Hypothalamus (tissue), 51 donors: ENCODE data around the gene BCL2L2.
"Not testable (repeated sequence)": the region's sequence is repeated elsewhere in the genome, so short reads cannot be mapped to it uniquely, and the experiment has no call there.

Experiments
- DNase-seq, 51 donors: peaks; one replicate each; lab custom pipeline; 2025; lab: John Stamatoyannopoulos, UW

The BCL2L2 gene, protein sequence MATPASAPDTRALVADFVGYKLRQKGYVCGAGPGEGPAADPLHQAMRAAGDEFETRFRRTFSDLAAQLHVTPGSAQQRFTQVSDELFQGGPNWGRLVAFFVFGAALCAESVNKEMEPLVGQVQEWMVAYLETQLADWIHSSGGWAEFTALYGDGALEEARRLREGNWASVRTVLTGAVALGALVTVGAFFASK

DNA sequence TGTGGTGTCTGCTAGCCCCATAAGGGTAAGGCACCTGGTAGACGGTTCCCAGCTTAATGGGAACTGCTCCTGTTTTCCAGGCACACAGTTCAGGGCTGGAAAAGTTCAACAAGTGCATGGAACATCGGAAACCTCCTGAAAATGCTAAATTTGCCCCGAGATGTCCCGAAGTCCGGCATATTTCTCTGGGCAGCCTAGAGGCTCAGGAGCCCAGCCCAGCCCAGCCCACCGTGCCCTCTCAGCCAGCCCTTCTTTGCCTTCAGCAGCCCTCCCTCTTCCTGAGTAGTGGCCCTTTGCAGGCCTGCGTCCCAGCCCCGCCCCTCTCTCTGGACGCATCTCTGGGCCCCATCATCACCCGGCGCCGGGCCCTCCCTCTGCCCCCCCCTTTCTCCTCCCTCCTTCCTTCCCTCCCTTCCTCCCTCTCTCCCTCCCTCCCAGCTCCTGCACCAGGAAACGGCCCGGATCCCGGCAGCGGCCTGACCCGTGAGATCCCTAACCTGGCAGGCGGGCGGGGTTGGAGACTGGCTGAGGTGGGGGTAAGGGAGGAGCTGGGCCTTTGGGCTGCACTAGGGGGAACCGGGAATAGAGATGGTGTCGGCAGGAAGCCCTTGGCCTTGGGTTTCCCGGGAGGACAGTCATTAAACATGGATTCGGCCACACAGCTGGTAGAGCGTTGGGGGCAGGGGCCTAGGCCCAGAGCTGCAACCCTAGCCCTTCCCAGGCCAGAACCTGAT lies at the start of gene BCL2L2:
Gene BCL2L2, plus strand, starts transcription at position 422 of the 734 bp plus-strand sequence. CDS start 935 bp downstream, outside the sequence.
- DNase-seq = peak; percentile 41 to 95 (median 85)

- DNase-seq = no peak
Observed at GRCh38 chr14:23258256-23258655, 48.4 kb upstream of the BCL2L2 start.

DNA sequence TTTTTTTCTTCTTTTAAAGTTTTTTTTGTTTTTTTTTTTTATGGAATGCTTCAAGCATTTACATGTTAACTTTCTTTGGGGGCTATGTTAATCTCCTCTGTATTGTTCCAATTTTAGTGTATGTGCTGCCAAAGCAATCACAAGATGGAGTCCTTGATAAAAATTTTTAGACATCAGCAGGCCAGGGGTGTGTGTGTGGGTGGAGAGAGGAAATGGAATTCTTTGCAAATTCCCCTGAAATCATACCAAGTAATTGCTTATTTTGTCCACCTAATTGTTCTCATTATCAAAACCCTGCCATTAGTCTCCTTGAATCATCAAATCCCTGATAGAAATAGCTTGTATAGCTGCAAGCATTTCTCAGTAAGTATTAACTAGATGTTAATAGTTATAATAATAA lies 47.2 kb upstream of the BCL2L2 start:
- no peak for DNase-seq

DNA sequence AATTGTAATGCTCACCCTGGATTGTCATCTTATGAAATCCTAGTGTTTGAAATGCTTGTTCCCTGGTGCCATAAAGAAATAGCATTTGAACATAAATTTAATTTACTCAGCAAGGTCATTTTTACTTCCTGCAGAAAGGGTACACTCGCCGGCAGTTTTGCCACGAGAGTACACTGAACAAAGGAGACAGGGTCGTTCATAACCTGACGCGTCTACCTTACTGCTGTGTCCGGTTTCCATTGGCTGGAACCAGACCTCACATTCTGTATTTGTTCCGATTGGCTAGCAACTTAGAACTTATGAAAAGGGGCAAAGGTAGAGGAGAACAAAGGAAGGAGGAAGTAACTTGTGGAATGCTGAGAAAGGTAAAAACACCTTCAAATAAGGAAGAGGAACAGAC lies 45.8 kb upstream of the BCL2L2 start:
- DNase-seq = not testable (repeated sequence)

GRCh38 chr14:23269193-23269592 lies 37.4 kb upstream of the BCL2L2 start:
- DNase-seq = no peak

- DNase-seq = no peak
Observed at GRCh38 chr14:23275412-23275811, 31.2 kb upstream of the BCL2L2 start.

GRCh38 chr14:23277189-23277588 lies 29.4 kb upstream of the BCL2L2 start:
- DNase-seq = no peak

DNA sequence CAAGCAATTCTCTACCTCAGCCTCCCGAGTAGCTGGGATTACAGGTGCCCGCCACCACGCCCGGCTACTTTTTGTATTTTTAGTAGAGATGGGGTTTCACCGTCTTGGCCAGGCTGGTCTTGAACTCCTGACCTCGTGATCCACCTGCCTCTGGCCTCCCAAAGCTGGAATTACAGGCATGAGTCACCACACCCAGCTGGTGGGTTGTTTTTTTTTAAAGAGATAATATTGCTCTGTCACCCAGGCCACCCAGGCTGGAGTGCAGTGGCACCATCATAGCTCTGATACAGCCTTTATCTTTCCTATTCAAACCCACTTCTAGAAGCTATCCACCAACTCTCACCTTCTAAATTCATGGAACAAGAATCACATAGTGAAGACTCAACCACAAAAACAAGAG lies 28.7 kb upstream of the BCL2L2 start:
- not testable (repeated sequence) for DNase-seq

DNA sequence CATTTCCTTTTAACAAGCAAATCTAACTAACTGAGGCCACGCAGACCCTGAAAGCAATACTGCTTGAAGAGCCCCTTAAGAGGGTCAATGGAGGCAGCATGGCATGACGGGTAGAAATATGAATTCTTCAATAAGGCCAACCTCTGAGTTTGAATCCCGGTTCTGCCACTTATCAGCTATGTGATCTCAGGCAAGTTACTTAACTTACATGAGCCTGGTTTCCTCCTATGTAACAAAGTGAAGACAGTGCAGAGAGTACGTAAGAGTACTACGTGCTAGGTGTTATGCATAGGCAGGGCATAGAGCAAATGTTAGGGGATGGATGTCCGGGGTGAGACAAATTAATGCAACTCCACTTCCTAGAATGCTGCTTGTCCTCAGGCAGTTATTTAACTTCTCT lies 25.4 kb upstream of the BCL2L2 start:
- no peak for DNase-seq

GRCh38 chr14:23284654-23285529 lies 21.7 kb upstream of the BCL2L2 start:
- DNase-seq = peak in 1 of 51 donors; percentile 61

- DNase-seq = peak in 4 of 51 donors; percentile 37 to 49 (median 44)
Observed at GRCh38 chr14:23285530-23286019, 21.1 kb upstream of the BCL2L2 start.

- peak; percentile 57 to 100 (median 99) for DNase-seq
Observed at GRCh38 chr14:23286020-23286901, 20.4 kb upstream of the BCL2L2 start, which contains the start of gene HOMEZ. TSS of gene HOMEZ (minus strand) at chr14:23286132. CDS start at chr14:23285952, 180 bp downstream.

GRCh38 chr14:23286902-23287479 lies 19.6 kb upstream of the BCL2L2 start:
- DNase-seq = no peak

DNA sequence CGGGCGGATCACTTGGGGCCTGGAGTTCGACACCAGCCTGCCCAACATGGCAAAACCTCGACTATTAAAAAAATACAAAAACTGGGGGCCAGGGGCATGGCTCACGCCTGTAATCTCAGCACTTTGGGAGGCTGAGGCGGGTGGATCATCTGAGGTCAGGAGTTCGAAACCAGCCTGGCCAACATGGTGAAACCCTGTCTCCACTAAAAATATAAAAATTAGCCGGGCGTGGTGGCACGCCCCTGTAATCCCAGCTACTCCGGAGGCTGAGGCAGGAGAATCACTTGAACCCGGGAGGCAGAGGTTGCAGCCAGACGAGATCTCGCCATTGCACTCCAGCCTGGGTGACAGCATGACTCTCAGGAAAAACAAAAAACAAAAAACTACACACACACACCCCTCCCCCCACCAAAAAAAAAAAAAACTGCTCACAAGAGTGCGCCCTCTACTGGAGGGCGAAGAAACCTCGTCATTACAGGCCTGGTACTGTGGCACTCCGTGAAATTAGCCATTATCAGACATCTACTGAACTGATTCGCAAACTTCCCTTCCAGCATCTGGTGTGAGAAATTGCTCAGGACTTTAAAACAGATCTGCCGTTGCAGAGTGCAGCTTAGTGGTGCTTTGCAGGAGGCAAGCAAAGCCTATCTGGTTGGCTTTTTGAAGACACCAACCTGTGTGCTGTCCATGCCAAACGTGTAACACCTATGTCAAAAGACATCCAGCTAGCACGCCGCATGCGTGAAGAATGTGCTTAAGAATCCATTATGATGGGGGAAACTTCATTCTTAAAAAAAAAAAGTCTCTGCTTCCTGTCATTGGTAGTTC lies 11.7 kb upstream of the BCL2L2 start:
- peak in 18 of 51 donors; percentile 16 to 65 (median 30) for DNase-seq

DNA sequence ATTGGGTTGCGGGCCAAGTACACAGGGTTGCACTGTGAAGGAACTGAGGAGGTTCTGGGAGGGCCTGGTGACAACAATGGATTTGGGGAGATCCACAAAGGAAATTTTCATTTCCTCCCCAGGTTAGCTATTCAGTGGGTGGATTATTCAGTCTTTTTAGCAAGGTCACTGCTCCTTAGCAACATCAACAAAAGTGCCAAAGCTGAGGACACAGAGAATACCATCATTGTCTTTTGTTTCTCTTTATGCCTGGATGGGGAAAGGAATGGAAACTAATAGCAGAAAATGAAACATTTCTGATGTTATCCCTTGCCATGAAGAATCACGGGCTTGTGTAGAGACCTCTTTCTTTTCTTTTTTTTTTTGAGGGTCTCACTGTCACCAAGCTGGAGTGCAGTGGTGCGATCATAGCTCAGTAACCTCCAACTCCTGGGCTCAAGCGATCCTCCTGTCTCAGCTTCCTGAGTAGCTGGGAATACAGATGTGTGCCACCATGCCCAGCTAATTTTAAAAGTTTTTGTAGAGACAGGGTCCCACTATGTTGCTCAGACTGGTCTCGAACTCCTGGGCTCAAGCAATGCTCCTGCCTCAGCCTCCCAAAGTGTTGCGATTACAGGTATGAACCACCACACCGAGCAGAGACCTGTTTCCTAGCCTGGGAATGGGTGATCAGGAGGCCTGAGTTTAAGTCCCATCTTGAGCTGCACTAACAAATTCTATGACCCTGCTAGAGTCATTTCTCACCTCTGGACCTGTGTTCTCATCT lies 10.4 kb upstream of the BCL2L2 start:
- no peak for DNase-seq

DNA sequence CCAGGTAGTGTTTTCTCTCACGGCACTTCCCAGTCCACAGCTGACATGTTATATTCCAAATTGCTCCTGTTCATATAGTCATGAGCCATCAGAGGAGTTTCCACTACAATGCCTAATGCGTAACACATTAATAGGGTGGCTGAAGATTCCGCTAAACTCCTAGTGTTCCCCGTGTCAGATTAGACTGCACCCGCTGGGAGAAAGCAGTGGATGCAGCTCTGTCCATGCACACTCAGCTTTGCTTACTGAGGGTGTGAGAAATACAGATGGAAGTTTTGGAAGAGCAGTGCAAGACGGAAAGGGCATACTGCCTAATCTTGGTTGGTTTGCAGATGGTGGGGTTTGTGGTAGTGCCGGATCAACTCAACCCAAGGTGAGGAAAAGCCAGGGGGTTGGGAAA lies 9.5 kb upstream of the BCL2L2 start:
- no peak for DNase-seq

DNA sequence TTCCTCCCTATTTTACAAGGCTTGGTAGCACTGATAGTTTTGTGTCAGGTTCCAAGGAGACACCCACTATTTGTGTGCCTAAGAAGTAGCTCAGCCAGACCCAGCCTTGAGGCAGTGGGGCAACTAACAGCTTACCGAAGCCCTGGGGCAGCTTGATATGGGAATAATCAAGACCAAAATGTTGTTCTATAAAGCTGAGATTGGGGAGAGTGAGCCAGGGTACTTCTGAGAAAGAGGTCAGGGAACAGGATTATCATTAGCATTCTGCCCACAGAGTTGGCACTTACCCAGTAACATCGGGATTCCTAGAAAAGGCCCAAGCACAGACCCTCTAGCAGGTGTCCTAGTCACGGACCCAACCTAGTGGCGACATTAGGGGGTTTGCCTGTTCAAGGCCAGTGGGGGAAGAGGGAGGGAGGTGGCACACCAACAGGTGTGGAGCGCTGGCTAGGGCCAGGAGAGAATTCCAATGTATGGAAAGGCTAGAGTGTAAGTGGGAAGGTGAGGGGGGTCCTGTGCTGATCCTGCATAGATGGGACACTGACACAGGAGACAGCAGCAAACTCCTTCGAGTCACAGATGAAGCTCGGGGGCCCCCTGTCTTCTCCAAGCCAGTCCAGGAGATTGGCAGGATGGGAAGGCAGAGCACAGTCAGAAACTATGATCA lies 8.9 kb upstream of the BCL2L2 start:
- DNase-seq = no peak
